ENCODE data around the gene TAOK2. TPM values are rescaled to one million over a fixed set of nuclear protein-coding genes. Genes with fewer than 3 reads are reported as not detected.

The TAOK2 gene
- 56.2 and 62.0 TPM in 2 replicates for total RNA-seq

DNA sequence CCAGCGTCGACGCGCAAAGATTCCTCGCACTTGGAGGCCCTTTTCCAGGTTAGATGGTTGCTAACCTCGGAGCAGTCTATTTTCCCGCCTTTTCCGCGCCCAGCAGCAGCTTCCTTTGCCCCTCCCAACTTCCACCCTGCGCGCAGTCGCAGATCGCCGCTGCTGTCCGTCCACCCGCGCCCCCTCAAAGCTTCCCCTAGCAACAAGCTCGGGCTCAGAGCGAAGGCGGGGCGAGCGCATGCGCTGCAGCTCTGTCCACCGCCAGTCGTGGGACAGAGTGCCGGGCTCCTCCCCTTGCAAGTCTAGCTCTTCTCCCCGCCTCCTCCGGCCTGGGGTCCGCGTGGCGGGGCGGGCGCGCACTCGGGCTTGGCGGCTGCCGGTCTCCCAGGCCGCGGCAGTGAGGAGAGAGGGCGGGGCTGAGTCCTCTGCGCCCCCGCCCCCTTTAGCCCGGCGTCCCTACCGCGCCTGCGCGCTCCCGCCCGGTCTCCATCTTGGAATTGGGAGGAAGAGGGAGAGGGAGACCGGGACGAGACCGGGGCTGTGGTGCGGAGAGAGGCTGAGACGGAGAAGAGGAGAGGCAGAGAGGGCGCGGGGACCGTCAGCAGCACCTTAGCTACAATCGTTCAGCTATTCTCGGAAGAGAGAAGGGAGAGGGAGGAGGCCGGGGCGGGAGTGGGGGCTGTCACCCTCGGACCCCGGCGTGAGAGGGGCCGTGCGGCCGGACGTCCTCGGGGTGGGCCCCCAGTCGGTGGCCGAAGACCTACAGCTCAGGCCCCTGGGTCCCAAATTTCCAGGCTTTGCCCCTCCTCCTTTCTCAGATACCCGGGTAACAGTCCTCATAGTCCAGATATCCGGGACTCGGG is at the start of gene TAOK2:
TSS of gene TAOK2 (plus strand) at position 485 of the 863 bp plus-strand sequence. CDS start 3,905 bp downstream, outside the sequence.

DNA sequence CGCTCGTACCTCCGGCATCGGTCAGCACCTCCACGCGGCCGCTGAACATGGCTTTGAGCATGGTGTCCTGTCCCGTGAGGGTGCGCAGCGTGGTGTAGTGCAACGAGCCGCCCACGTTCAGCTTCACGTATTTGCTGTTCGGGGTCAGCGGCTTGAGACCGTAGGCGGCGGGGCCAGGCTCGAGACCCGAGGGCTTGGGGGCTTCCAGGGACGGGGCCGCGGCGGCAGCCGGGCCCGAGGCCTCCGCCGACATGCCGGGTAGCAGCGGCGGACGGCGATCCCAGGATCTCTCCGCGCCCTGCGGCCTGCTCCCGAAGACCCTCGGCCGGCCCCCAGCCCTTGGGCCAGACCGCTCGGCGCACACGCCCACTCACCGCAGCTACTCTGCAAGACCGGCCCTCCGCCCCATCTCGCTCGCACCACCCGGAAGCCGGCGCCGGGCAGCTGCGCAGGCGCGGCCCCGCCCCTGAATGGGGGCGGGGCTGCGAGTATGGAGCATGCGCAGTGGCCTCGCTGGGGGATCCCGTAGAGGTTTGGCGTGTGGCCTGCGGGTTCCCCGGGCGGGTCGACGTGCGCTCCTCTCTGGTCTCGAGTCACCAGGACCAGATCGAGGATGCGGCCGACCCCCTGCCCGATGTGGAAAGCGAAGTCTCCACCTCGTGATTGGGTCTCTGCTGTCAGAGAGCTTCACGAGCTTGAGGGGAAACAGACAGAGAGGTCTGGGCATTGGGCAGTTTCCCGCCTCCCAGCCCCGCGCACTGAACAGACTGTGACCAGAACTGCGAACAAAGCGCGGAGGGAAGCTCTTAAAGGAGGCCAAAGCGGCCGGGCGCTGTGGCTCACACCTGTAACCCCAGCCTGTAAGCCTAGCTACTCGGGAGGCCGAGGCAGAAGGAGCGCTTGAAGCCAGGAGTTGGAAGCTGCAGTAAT is 47.6 kb upstream of the TAOK2 start, which contains the start of gene KCTD13:
TSS of gene KCTD13 (minus strand) at position 446 of the 930 bp plus-strand sequence. CDS start at position 253, 193 bp downstream.

DNA sequence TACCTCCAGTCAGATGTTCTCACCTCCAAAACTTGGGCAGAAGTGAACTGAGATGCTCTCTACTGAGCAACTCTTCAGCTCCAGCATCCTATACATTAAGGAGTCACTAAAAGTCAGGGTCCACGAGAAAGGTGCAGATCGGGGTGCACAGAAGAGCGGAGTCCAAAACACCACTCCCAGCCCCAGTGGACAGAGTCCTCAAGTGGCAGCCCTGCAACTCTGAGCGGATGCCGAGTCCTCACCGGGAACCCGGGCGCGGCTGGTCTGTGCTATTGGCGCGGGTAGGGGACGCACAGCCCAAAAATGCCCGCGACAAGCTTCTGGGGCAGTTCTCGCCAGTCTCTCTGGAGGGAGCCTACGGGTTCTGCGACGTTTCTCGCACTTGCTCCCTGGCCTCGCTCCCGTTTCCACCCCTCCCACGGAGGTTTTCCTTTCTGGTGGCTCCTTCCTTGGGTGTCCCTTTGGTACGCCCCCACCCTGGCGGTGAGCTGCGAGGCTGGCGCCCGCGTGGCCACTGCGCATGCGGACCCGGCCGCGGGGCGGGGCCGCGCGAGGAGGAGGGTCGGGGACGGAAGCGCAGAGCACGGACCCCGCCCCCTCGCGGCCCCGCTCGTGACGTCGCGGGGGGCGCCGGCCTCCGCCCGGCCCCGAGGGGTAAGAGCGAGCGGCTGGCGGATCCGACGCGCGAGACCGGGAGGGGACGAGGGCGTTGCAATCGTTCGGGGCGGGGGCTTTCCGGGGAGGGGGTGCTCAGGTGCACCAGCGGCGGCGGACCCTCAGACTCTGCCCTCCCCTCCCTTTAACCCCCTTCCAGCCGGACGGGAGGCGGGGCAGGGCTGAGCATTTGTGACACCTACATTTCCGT is 12.0 kb upstream of the TAOK2 start, which contains the start of gene TMEM219:
TSS of gene TMEM219 (plus strand) at position 601 of the 865 bp plus-strand sequence. CDS start 1,065 bp downstream, outside the sequence.

DNA sequence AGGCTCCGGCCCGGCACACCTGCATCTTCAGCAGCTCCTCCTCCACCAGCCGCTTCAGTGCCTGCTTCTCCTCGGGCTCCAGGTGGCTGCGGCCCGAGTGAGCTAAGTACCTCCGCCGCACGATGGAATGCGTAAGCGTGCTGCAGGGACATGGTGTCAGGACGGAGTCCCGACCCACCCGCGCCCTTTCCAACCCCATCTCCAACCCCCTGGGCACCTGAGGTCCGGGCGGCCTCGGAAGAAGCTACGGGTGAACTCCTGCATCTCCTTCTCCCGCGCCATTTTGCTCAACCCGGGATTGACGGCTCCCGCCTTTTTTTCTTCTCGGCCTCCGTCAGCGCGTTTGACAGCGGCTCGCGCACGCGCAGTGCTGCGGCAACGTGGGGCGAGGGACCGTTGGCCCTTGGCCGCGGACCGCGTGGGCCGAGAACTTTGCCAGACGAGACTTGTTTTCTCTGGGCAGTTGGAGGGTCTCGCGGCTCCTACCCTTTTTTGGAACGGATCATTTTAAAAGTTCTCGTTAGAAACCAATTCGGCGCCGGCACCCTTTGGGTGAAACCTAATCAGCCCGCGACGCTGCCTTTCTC is 21.7 kb downstream of the TAOK2 start, which contains the start of gene HIRIP3:
TSS of gene HIRIP3 (minus strand) at position 294 of the 587 bp plus-strand sequence. CDS start at position 282, 12 bp downstream.

DNA sequence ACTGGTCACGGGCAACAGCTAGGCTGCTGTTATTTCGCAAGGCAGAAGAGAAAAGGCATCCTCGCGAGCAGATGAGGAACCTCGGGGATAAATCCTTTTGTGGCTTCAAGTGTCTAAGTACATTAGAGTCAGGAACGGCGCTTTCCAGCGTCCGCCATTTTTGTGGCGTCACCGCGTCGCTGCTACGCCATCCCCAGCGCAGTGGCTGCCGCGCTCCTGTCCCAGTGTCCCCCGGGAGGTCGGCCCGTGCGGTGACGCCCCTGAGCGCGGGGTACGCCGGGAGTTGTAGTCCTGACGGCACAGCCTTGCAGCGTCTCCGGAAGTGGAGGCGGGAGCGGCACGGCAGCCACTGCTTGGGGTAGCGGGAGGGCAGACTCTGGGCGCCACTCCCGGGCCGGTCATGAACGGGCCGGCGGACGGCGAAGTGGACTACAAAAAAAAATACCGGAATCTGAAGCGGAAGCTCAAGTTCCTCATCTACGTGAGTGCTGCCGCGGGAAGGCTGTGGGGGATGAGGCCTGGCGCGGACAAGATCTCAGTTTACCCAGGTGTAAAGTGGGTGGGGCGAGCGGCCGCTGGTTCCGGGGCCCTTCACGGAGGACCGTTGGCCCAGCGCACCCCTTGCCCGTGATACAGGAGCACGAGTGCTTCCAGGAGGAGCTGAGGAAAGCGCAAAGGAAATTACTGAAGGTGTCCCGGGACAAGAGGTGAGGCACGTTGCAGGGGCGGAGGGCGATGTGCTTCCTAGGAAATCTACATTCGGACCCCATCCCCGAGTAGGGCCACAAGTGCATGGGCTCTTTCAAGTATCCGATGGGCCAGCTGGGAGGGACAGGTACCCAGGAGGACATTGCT is 22.5 kb downstream of the TAOK2 start, which contains the start of gene INO80E:
TSS of gene INO80E (plus strand) at position 331 of the 855 bp plus-strand sequence. CDS start at position 401, 70 bp downstream.

DNA sequence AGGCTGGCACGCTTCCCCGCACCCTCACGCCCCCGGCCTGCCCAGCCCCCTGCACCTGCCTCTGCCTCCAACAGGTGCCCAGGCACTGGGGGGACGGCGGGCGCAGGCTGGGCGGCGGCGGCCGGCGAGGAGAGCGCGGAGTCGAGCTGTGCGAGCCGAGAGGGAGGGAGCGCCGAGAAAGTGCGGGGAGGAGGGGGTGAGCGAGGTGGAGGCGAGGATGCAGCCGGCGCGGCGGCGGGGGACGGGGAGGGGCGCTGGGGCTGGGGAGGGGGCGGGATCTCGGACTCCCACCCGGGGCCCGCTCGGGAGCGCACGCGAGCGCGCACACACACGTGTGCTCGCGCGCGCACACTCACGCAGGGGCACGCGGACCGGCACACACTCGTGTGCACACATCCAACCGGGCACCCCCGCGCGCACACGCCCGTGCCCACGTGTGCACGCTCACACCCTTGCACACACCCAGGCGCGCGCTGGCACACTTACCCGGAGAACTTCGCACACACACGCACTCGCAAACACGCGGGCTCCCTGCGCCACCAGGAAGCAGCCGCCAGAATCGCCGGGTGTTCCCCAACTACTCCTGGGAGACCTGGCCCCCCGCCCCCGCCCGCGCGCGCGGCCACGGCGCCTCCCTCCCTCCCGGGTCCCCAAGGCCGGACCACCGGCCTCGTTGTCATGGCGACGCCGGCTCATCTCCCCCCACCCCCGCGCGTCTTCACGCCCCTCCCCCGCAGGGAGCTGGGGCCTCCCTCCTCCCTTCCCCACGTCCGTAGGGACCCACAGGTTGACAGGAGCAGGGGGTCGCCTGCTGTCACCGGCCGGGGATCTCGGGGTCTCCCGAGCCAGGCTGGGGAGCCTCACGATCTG is 37.4 kb downstream of the TAOK2 start, which contains the start of gene DOC2A:
TSS of gene DOC2A (minus strand) at position 184 of the 870 bp plus-strand sequence. CDS start 805 bp downstream, outside the sequence.

DNA sequence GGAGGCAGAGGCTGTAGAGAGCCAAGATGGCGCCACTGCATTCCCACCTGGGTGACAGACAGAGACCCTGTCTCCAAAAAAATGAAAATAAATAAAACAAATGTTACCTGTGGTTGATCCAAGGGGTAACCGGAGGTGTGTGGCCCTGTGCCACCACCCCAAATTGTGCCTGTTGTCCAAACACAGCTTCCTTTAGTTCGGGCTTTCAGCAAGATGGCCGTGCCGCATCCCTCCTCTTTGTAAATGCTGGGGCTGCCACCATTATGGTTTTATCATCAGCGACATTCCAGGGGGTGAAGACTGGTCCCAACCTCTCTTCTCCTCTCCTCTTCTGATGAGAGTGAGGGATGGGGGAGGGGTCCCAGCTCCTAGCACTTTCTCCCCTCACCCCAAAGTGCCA is 49.2 kb downstream of the TAOK2 start, which contains the start of gene C16orf92:
TSS of gene C16orf92 (plus strand) at position 312 of the 400 bp plus-strand sequence. CDS start 143 bp downstream, outside the sequence.

DNA sequence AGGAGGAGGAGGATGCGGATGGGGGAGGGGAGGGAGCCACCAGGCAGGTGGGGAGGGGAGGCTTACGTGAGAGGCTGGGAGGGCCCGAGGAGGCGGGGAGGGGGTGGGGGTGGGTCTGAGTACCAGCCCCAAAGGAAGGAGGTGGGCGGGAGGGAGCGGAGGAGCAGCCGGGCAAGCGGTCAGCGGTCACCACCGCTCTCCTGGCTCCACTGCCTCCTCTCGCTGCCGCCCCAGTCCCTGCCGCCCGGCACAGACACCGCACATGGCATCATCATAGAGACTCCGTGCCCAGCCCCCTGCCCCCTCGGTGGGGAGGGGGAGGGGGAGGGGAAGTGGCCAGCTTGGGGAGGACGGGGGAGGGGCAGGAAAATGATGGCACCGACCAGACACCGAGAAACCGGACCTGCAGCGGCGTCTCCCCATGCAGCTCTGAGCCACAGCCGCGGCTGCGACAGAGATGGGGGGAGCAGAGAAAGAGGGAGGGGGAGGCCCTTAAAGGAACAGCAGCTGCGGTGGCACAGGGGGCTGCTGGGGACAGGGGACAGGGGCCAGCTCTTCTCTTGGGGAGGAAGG is 57.3 kb downstream of the TAOK2 start, which contains the start of gene TLCD3B:
TSS of gene TLCD3B (minus strand) at position 431 of the 573 bp plus-strand sequence. CDS start 744 bp downstream, outside the sequence.

Other genes with a start within 250 kb of the TAOK2 start
- gene C16orf54, start 227.9 kb upstream of the TAOK2 start, total RNA-seq: not detected in 2 replicates
- gene ZG16, start 195.6 kb upstream of the TAOK2 start, total RNA-seq: not detected in 2 replicates
- 33.2 and 134 TPM in 2 replicates for gene KIF22, start 183.1 kb upstream of the TAOK2 start, total RNA-seq
- gene MAZ, start 167.3 kb upstream of the TAOK2 start, total RNA-seq: 128 and 170 TPM in 2 replicates
- gene PRRT2, start 161.7 kb upstream of the TAOK2 start, total RNA-seq: 1.8 and 2.9 TPM in 2 replicates
- 21.1 and 30.1 TPM in 2 replicates for gene PAGR1, start 157.7 kb upstream of the TAOK2 start, total RNA-seq
- 413 and 417 TPM in 2 replicates for gene MVP, start 153.4 kb upstream of the TAOK2 start, total RNA-seq
- gene CDIPT, start 110.6 kb upstream of the TAOK2 start, total RNA-seq: 59.4 and 102 TPM in 2 replicates
- 2.1 and 10.0 TPM in 2 replicates for gene SEZ6L2, start 74.3 kb upstream of the TAOK2 start, total RNA-seq
- gene ASPHD1, start 73.4 kb upstream of the TAOK2 start, total RNA-seq: 9.1 and 9.4 TPM in 2 replicates
- 13.2 and 14.3 TPM in 2 replicates for gene KCTD13, start 47.6 kb upstream of the TAOK2 start, total RNA-seq
- 49.6 and 86.6 TPM in 2 replicates for gene TMEM219, start 11.8 kb upstream of the TAOK2 start, total RNA-seq
- 9.0 and 15.5 TPM in 2 replicates for gene HIRIP3, start 21.7 kb downstream of the TAOK2 start, total RNA-seq
- gene INO80E, start 22.4 kb downstream of the TAOK2 start, total RNA-seq: 17.2 and 47.3 TPM in 2 replicates
- 0.22 and 0.62 TPM in 2 replicates for gene DOC2A, start 37.2 kb downstream of the TAOK2 start, total RNA-seq
- not detected in 2 replicates for gene C16orf92, start 49.3 kb downstream of the TAOK2 start, total RNA-seq
- gene TLCD3B, start 57.4 kb downstream of the TAOK2 start, total RNA-seq: 0.22 TPM in 1 of 2 replicates, not detected in the other
- gene ALDOA, start 91.9 kb downstream of the TAOK2 start, total RNA-seq: 528 and 721 TPM in 2 replicates
- gene PPP4C, start 102.1 kb downstream of the TAOK2 start, total RNA-seq: 226 and 306 TPM in 2 replicates
- gene TBX6, start 118.1 kb downstream of the TAOK2 start, total RNA-seq: 0.11 and 0.12 TPM in 2 replicates
- gene YPEL3, start 122.3 kb downstream of the TAOK2 start, total RNA-seq: 4.6 and 5.5 TPM in 2 replicates
- 0.55 and 1.1 TPM in 2 replicates for gene GDPD3, start 139.7 kb downstream of the TAOK2 start, total RNA-seq
- gene MAPK3, start 149.4 kb downstream of the TAOK2 start, total RNA-seq: 28.6 and 32.9 TPM in 2 replicates
- gene CORO1A, start 209.7 kb downstream of the TAOK2 start, total RNA-seq: 2.7 and 2.9 TPM in 2 replicates
- 67.1 and 198 TPM in 2 replicates for gene BOLA2B, start 219.8 kb downstream of the TAOK2 start, total RNA-seq
- gene SLX1A, start 220.0 kb downstream of the TAOK2 start, total RNA-seq: 19.5 and 27.0 TPM in 2 replicates
- gene SULT1A3, start 225.4 kb downstream of the TAOK2 start, total RNA-seq: 3.4 and 4.5 TPM in 2 replicates